ENCODE results near the gene CDX1.

Gene CDX1

DNA sequence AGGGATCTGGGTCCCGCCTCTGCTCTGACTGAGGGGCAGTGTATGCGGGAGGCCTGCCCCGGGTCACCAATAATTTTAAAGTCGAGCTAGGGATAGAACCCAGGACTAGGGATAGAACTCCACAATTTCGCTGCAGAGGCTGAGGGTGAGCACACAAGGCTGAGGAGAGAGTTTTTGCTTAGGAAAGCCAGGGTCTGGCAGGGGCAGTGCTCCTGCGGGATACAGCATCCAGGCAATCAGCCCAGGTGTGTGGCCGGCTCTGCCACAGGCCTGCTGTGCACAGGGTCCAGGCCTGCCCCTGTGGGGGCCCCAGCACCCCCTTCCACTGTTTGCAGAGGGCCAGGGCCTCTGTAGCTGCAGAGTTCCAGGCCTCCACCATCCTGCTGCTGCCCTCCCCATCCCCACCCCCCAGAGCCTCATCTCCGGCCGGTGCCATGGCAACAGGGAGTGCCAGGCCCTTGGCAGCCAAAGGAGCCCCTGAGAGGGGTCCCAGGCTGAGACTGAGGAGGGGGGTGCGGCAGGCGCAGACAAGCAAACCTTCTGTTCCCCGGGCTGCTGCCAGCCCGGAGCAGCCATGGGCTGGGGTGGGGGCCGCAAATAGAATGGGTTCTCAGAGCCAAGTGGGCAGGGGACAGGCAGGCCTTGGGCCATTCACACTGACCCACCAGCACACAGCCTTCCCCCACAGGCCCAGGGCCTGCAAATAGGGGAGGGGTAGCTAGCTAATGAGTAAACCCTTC, 19.5 kb upstream of the CDX1 start:
- Histone ChIP-seq H3K18ac (ENCODE audit: low read length) (peak overlapping the region; percentile 84), H3K14ac (ENCODE audit: low read length) (peak overlapping the region; percentile 91), H4K8ac (ENCODE audit: low read depth, low read length) (no peak overlapping the region), H3K4me2 (ENCODE audit: insufficient read depth, low read length, poor library complexity, severe bottlenecking) (no peak overlapping the region), H3K4me3 (ENCODE audit: low read length in 2 of 2) (no peak overlapping the region), H3K27me3 (ENCODE audit: control insufficient read depth in 3 of 3, insufficient read depth in 3 of 3, low read depth in 1 of 3, low read length in 3 of 3) (no peaks in the 10 kb centered on the region), H3K36me3 (replicated peaks in 1 of 2; ENCODE audit: control insufficient read depth in 2 of 2, insufficient read depth in 2 of 2, low read length in 2 of 2) (no peaks in the 10 kb centered on the region), H3K27ac (replicated peaks; ENCODE audit: low read length) (no peak overlapping the region), H4K91ac (ENCODE audit: low read depth, low read length, poor library complexity) (no peak overlapping the region), H2BK12ac (ENCODE audit: low read length) (no peak overlapping the region), H3K9ac (ENCODE audit: low read depth, low read length, poor library complexity) (peak overlapping the region; percentile 31), H3K4me1 (ENCODE audit: control insufficient read depth in 2 of 2, insufficient read depth in 1 of 2, low read depth in 1 of 2, low read length in 2 of 2) (peaks cover 31 to 48% of the 10 kb centered on the region in 2 donors), H3K9me3 (replicated peaks in 1 of 2; ENCODE audit: control insufficient read depth in 2 of 2, insufficient read depth in 1 of 2, low read depth in 1 of 2, low read length in 2 of 2) (no peaks in the 10 kb centered on the region), H2AFZ (ENCODE audit: low read length) (peak overlapping the region; percentile 37), H2BK5ac (ENCODE audit: low read length) (peak overlapping the region; percentile 50), H3K23ac (ENCODE audit: low read depth, low read length, poor library complexity) (peak overlapping the region; percentile 21), H2BK120ac (ENCODE audit: low read depth, low read length) (no peak overlapping the region), H3K79me1 (ENCODE audit: low read depth, low read length) (no peaks in the 10 kb centered on the region), H2BK15ac (ENCODE audit: low read length) (peak overlapping the region; percentile 39), H3K4ac (ENCODE audit: low read length) (no peak overlapping the region), H2AK5ac (ENCODE audit: low read depth, low read length) (peak overlapping the region; percentile 84)
- DNase-seq (ENCODE audit: low spot score) = no peak
- no CpG with 5 or more reads among the region's 14 CpGs for WGBS, 2 donors (ENCODE audit: extremely low coverage in 2 of 2, insufficient read length in 2 of 2, insufficient replicate concordance in 1 of 2)

DNA sequence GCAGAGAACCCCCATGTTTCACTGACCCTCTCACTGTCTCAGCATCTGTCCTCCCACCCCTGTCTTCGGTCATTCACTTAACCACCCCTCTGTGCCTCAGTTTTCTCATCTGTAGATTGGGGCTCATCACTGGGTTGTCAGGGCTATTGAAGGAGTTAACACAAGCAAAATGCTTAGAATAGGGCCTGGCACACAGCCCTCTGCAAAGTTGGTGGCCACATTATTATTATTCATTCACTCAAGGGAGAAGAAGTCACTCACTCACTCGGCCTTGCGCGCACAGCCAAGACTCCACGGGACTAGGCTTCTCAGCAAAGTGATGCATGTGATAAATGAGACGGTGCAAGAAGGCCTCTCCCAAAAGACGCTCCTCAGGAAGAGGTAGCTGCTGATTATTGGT, 18.9 kb upstream of the CDX1 start:
- no peak overlapping the region for H3K14ac ChIP-seq (ENCODE audit: low read length)

DNA sequence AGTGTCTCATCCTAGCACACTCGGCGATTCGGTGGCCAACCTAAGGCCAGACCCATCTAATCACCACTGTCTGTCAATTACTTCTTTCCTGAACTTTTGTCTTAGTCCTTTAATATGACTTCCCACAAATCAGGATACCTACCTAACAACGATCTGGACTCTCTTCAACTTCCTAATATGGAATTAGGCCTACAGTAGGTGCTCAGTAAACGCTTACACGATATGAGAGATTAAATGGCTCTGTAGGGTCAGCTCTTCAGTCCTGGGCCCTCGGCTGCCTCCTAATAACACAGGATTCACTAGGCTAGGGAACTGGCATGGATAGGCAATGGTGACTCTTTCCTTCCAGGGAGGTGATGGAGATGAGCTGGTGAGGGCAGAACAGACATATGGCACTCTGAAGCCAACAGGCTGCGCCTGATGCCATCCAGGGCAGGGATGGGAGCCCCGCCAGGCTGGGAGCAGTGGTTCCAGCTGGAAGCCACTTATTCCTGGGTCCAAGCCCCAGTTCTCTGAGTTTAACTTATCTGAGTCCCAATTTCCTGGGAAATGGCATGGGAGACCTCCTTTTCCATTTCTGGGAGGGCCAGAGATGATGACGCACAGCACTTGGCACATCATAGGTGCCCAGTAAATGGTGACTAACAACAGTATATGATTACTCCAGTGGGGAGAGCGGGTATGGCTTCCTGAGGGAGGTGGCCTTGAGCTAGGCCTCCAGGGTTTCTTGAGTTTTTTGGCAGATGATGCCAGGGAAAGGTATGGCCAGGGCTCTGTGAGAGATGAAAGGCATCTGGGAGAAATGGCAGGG, 18.3 kb upstream of the CDX1 start:
- H2BK15ac ChIP-seq (ENCODE audit: low read length) = no peak overlapping the region
- no CpG with 5 or more reads among the region's 11 CpGs for WGBS, 2 donors (ENCODE audit: extremely low coverage in 2 of 2, insufficient read length in 2 of 2, insufficient replicate concordance in 1 of 2)
- no peak overlapping the region for H2BK12ac ChIP-seq (ENCODE audit: low read length)
- no peak overlapping the region for H3K4me2 ChIP-seq (ENCODE audit: insufficient read depth, low read length, poor library complexity, severe bottlenecking)
- no peak overlapping the region for H3K27ac ChIP-seq (replicated peaks; ENCODE audit: low read length)
- H2BK5ac ChIP-seq (ENCODE audit: low read length) = no peak overlapping the region
- no peak overlapping the region for H3K23ac ChIP-seq (ENCODE audit: low read depth, low read length, poor library complexity)
- H4K91ac ChIP-seq (ENCODE audit: low read depth, low read length, poor library complexity) = no peak overlapping the region
- H3K4me1 ChIP-seq (ENCODE audit: control insufficient read depth in 2 of 2, insufficient read depth in 1 of 2, low read depth in 1 of 2, low read length in 2 of 2) = peaks cover 31 to 35% of the 10 kb centered on the region in 2 donors
- no peak for DNase-seq (ENCODE audit: low spot score)
- H3K18ac ChIP-seq (ENCODE audit: low read length) = no peak overlapping the region
- H3K9ac ChIP-seq (ENCODE audit: low read depth, low read length, poor library complexity) = no peak overlapping the region
- H3K14ac ChIP-seq (ENCODE audit: low read length) = no peak overlapping the region
- H3K4me3 ChIP-seq (ENCODE audit: low read length in 2 of 2) = no peak overlapping the region
- H3K36me3 ChIP-seq (replicated peaks in 1 of 2; ENCODE audit: control insufficient read depth in 2 of 2, insufficient read depth in 2 of 2, low read length in 2 of 2) = no peaks in the 10 kb centered on the region
- no peaks in the 10 kb centered on the region for H3K79me1 ChIP-seq (ENCODE audit: low read depth, low read length)
- H2AFZ ChIP-seq (ENCODE audit: low read length) = no peak overlapping the region
- H3K27me3 ChIP-seq (ENCODE audit: control insufficient read depth in 3 of 3, insufficient read depth in 3 of 3, low read depth in 1 of 3, low read length in 3 of 3) = no peaks in the 10 kb centered on the region
- H4K8ac ChIP-seq (ENCODE audit: low read depth, low read length) = no peak overlapping the region
- H3K4ac ChIP-seq (ENCODE audit: low read length) = no peak overlapping the region
- H3K9me3 ChIP-seq (replicated peaks in 1 of 2; ENCODE audit: control insufficient read depth in 2 of 2, insufficient read depth in 1 of 2, low read depth in 1 of 2, low read length in 2 of 2) = no peaks in the 10 kb centered on the region
- peak overlapping the region; percentile 24 for H2AK5ac ChIP-seq (ENCODE audit: low read depth, low read length)
- no peak overlapping the region for H2BK120ac ChIP-seq (ENCODE audit: low read depth, low read length)

More for the DNA sequence above, 18.9 kb upstream of the CDX1 start:
- Histone ChIP-seq H2AK5ac (ENCODE audit: low read depth, low read length) (no peak overlapping the region), H3K9me3 (replicated peaks in 1 of 2; ENCODE audit: control insufficient read depth in 2 of 2, insufficient read depth in 1 of 2, low read depth in 1 of 2, low read length in 2 of 2) (no peaks in the 10 kb centered on the region), H2BK120ac (ENCODE audit: low read depth, low read length) (no peak overlapping the region), H3K4ac (ENCODE audit: low read length) (no peak overlapping the region), H4K91ac (ENCODE audit: low read depth, low read length, poor library complexity) (no peak overlapping the region), H2BK5ac (ENCODE audit: low read length) (no peak overlapping the region), H3K27me3 (ENCODE audit: control insufficient read depth in 3 of 3, insufficient read depth in 3 of 3, low read depth in 1 of 3, low read length in 3 of 3) (no peaks in the 10 kb centered on the region), H2BK12ac (ENCODE audit: low read length) (no peak overlapping the region), H3K23ac (ENCODE audit: low read depth, low read length, poor library complexity) (no peak overlapping the region), H4K8ac (ENCODE audit: low read depth, low read length) (no peak overlapping the region), H3K4me1 (ENCODE audit: control insufficient read depth in 2 of 2, insufficient read depth in 1 of 2, low read depth in 1 of 2, low read length in 2 of 2) (peaks cover 30 to 42% of the 10 kb centered on the region in 2 donors), H2BK15ac (ENCODE audit: low read length) (no peak overlapping the region), H3K4me2 (ENCODE audit: insufficient read depth, low read length, poor library complexity, severe bottlenecking) (no peak overlapping the region), H3K79me1 (ENCODE audit: low read depth, low read length) (no peaks in the 10 kb centered on the region), H3K18ac (ENCODE audit: low read length) (no peak overlapping the region), H2AFZ (ENCODE audit: low read length) (no peak overlapping the region), H3K27ac (replicated peaks; ENCODE audit: low read length) (no peak overlapping the region), H3K36me3 (replicated peaks in 1 of 2; ENCODE audit: control insufficient read depth in 2 of 2, insufficient read depth in 2 of 2, low read length in 2 of 2) (no peaks in the 10 kb centered on the region), H3K9ac (ENCODE audit: low read depth, low read length, poor library complexity) (no peak overlapping the region), H3K4me3 (ENCODE audit: low read length in 2 of 2) (no peak overlapping the region)
- DNase-seq (ENCODE audit: low spot score) = no peak
- no CpG with 5 or more reads among the region's 7 CpGs for WGBS, 2 donors (ENCODE audit: extremely low coverage in 2 of 2, insufficient read length in 2 of 2, insufficient replicate concordance in 1 of 2)

DNA sequence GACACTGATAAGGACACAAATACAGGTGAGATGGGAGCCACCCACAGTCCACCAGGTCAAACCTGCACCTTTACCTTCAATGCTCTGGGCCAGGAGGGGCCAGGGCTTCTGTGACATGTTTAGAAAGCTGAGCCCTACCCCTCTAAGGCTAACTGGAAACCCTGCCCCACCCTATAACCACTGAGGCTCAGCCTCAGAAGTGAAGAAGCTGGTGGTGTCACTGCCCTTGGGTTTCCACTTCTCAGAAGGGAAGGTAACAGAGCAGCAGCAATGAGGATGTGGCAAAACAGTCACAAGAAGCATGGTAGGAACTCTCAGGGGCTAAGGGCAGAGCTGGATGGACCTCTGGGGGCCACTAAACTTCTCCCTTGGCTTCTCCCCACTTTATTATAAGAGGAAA, 17.0 kb upstream of the CDX1 start:
- Histone ChIP-seq H3K79me1 (ENCODE audit: low read depth, low read length) (no peaks in the 10 kb centered on the region), H4K8ac (ENCODE audit: low read depth, low read length) (no peak overlapping the region), H3K14ac (ENCODE audit: low read length) (no peak overlapping the region), H3K4me3 (ENCODE audit: low read length in 2 of 2) (no peak overlapping the region), H3K9ac (ENCODE audit: low read depth, low read length, poor library complexity) (no peak overlapping the region), H2BK15ac (ENCODE audit: low read length) (no peak overlapping the region), H2BK5ac (ENCODE audit: low read length) (no peak overlapping the region), H2AFZ (ENCODE audit: low read length) (no peak overlapping the region), H3K23ac (ENCODE audit: low read depth, low read length, poor library complexity) (no peak overlapping the region), H2AK5ac (ENCODE audit: low read depth, low read length) (no peak overlapping the region), H3K18ac (ENCODE audit: low read length) (no peak overlapping the region), H3K4ac (ENCODE audit: low read length) (no peak overlapping the region), H3K36me3 (replicated peaks in 1 of 2; ENCODE audit: control insufficient read depth in 2 of 2, insufficient read depth in 2 of 2, low read length in 2 of 2) (no peaks in the 10 kb centered on the region), H2BK12ac (ENCODE audit: low read length) (no peak overlapping the region), H3K27ac (replicated peaks; ENCODE audit: low read length) (no peak overlapping the region), H3K4me2 (ENCODE audit: insufficient read depth, low read length, poor library complexity, severe bottlenecking) (no peak overlapping the region), H3K27me3 (ENCODE audit: control insufficient read depth in 3 of 3, insufficient read depth in 3 of 3, low read depth in 1 of 3, low read length in 3 of 3) (no peaks in the 10 kb centered on the region), H2BK120ac (ENCODE audit: low read depth, low read length) (no peak overlapping the region), H3K9me3 (replicated peaks in 1 of 2; ENCODE audit: control insufficient read depth in 2 of 2, insufficient read depth in 1 of 2, low read depth in 1 of 2, low read length in 2 of 2) (no peaks in the 10 kb centered on the region), H3K4me1 (ENCODE audit: control insufficient read depth in 2 of 2, insufficient read depth in 1 of 2, low read depth in 1 of 2, low read length in 2 of 2) (peaks cover 23 to 27% of the 10 kb centered on the region in 2 donors), H4K91ac (ENCODE audit: low read depth, low read length, poor library complexity) (no peak overlapping the region)
- no peak for DNase-seq (ENCODE audit: low spot score)
